Activated CD4-positive, alpha-beta T cell treated with anti-CD3 and anti-CD28 coated beads, Interleukin-2, Interleukin-4, amounts not matched to agents 100 ng/mL and 50 ng/mL, durations not matched to agents 16 hours and 8 hours (primary cell): ENCODE results near the gene LUZP2.
"Not testable (repeated sequence)": the region's sequence is repeated elsewhere in the genome, so short reads cannot be mapped to it uniquely, and the experiment has no call there.

Experiments used
- DNase-seq: peaks from one replicate; pipeline ENCODE4 v3.0.0-alpha.2; 2020; ENCODE audit warnings: low spot score

LUZP2 gene

GRCh38 chr11:24900960-24901549, 404.2 kb downstream of the LUZP2 start:
- DNase-seq: no peak

- DNase-seq: no peak
Observed at GRCh38 chr11:24903555-24903954, 406.7 kb downstream of the LUZP2 start.

DNA sequence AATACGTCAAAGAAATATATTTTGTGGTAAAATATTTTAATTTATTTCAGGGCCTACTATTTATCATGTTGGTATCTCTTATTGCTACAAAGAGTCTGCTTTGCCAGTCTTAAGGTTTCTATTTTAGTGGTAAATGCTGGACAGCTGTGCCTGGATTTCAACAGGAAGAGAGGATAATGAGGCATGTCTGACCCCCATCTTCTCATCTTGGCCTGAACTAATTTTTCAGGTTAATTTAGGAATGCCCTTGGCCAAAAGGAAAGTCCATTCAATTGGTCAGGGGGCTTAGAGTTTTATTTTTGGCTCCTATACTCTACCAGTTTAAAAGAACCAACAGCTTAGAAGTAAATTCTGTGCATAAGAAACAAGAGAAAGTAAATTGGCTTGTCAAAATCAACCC, 428.2 kb downstream of the LUZP2 start:
- no peak for DNase-seq

DNA sequence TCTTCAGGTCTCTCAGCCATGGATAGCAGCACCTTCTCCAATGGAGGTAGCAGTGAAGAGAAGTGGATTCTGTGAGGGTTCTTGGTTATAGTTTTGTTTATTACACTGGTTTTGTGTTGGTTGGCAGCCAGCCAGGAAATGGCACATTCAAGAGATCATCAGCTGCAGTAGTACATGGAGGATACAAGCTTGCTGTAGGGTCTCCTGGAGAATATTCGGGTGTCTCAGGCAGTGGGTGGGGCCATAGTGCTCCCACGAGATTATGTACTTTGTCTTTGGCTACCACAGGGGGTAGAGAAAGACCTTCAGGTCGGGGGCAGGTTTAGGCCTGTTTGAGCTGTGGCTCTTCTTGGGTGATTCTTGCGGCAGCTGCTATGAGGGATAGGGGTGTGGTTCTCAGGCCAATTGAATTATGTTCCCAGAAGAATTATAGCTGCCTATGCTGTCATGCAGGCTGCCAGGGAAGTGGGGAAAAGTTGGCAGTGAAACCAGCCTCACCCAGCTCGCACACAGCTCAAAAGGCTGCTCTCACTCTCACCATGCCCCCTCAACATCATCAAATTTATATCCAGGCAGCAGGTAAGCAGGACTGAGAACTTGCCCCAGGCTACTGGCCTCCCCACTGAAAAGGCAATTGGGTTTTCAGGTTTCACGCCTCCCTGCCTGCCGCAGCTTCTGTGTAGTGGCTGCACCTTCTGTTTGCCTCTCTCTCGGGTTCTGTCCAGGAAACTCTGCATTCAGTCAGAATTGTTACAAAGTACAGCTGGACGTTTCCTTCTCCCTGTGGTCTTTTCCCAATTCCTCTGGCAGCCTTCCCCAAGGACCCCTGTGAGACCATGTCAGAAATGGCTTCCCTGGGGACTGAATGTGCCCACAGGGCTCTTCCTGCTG, 435.5 kb downstream of the LUZP2 start:
- no peak for DNase-seq

- DNase-seq: no peak
Observed at GRCh38 chr11:24934733-24935439, 438.0 kb downstream of the LUZP2 start.

DNA sequence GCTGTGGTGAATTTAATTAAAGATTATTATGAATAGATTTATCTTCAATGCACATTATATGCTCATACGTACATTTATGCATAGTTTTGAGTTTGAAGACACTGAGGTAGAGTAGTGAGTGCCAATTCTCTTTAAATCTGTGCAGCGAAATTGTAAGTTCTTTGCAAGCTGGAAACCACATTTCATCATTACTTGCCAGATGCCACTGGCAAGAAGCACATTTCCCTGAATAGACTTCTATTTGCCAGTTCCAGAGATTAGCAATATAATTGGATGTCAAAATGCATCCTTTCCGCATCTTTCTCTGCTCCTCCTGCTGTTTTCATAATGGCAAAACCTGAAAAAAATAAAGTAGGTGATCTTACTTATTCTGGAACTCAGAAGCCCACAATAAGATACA, 448.0 kb downstream of the LUZP2 start:
- no peak for DNase-seq

- no peak for DNase-seq
Observed at GRCh38 chr11:24949406-24949805, 452.6 kb downstream of the LUZP2 start.

DNA sequence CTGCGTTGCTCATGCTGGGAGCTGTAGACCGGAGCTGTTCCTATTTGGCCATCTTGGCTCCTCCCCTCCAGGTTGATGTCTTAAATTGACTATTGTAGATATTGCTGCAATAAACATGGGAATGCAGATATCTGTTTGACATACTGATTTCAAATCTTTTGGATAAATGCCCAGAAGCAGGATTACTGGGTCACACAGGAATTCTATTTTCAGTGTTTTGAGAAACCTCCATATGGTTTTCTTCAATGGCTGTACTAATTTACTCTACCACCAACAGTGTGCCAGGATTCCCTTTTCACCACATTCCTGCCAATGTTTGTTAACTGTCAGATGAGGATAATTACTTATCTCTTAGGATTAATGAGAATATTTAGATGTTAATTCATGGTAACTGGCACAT, 467.0 kb downstream of the LUZP2 start:
- DNase-seq: no peak

GRCh38 chr11:24965748-24966147, 468.9 kb downstream of the LUZP2 start:
- DNase-seq: no peak

DNA sequence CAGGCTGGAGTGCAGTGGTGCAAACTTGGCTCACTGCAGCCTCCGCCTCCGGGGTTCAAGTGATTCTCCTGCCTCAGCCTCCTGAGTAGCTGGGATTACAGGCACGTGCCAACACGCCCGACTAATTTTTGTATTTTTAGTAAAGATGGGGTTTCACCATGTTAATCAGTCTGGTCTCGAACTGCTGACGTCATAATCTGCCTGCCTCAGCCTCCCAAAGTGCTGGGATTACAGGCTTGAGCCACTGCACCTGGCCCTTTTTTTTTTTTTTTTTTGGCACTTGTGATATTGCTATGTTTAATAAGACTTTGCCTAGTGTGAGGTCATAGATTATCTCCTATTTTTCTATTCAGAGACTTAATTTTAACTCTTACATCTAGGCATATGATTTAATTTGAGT, 497.1 kb downstream of the LUZP2 start:
- DNase-seq: not testable (repeated sequence)

DNA sequence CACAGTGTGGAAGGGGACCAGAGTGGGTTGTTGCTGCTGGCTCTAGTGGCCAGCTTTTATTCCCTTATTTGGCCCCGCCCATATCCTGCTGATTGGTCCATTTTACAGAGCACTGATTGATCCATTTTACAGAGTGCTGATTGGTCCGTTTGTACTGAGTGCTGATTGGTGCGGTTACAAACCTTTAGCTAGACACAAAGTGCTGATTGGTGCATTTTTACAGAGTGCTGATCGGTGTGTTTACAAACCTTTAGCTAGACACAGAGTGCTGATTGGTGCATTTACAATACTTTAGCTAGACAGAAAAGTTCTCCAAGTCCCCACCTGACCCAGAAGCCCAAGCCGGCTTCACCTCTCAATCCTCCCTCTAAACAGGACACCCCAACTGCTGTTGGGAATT, 503.1 kb downstream of the LUZP2 start:
- DNase-seq: not testable (repeated sequence)

- DNase-seq: no peak
Observed at GRCh38 chr11:25037431-25037830, 540.6 kb downstream of the LUZP2 start.

GRCh38 chr11:25038131-25038530, 541.3 kb downstream of the LUZP2 start:
- DNase-seq: no peak

- no peak for DNase-seq
Observed at GRCh38 chr11:25039165-25039564, 542.3 kb downstream of the LUZP2 start.

GRCh38 chr11:25048632-25049031, 551.8 kb downstream of the LUZP2 start:
- DNase-seq: no peak

DNA sequence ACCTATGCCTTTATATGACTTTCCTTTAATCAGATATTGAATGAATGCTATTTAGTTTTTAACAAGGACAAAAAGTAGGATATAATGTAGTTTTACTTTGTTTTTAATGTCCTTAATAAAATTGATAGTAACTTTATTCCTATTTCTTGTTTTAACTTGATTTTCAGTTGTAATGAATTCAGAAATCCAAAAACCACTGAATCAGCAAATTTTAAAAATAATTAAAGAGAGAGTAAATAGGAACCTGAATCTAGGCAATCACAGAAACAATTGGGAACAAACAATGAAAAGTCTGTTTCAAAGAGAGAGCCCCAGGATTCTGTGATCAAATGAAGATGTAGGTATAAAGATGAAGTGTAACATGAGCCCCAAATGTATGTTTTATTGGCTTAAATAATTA, 556.0 kb downstream of the LUZP2 start:
- no peak for DNase-seq

GRCh38 chr11:25057861-25058260, 561.0 kb downstream of the LUZP2 start:
- no peak for DNase-seq

DNA sequence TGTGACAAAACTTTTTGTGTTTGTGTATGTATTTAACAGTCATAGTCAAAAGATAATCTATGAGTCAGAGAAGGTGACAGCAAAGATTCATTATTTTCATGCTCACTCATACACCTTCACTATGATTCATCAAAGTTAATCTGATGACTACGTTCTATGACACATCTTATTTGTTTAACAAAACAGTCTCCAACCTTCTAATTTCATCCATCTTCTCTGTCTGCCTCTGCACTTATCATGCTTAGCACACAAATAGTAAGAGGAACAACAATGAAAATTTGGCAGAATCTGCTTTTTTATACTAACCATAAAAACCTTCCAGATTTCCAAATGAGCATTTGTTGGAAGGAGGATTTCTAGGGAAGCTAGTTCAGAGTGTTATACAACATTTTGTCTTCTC, 568.9 kb downstream of the LUZP2 start:
- no peak for DNase-seq

GRCh38 chr11:25066706-25067105, 569.9 kb downstream of the LUZP2 start:
- DNase-seq: no peak

- DNase-seq: no peak
Observed at GRCh38 chr11:25068451-25068850, 571.6 kb downstream of the LUZP2 start.

GRCh38 chr11:25094085-25094802, 597.4 kb downstream of the LUZP2 start:
- DNase-seq: no peak

- no peak for DNase-seq
Observed at GRCh38 chr11:25119416-25119815, 622.6 kb downstream of the LUZP2 start.
